Keratinocyte (primary cell): Measurements from ENCODE around the gene GPNMB. TPM values are rescaled to one million over a fixed set of nuclear protein-coding genes. Genes with fewer than 3 reads are reported as not detected.

ENCODE experiments used
- DNase-seq: peaks from one replicate; pipeline ENCODE4 v3.0.0-alpha.2; 2011; ENCODE audit warnings: low read depth, missing footprints, low spot score
- FAIRE-seq: peaks from 2 replicates; lab custom pipeline; 2011; peaks lifted over from hg19 to GRCh38; lab: Jason Lieb, UNC
- H2AFZ ChIP-seq: 2 replicates; pipeline ENCODE4 v1.6.0; 2012; ENCODE audit warnings: low read length, control low read depth, inconsistent platforms; ENCODE audit not compliant: control insufficient read depth
- H3K27ac ChIP-seq: 2 replicates; pipeline ENCODE4 v1.5.1; 2011; ENCODE audit warnings: low read length; ENCODE audit not compliant: control insufficient read depth, insufficient read depth
- H3K27me3 ChIP-seq: 3 replicates; pipeline ENCODE4 v1.6.0; 2011; ENCODE audit warnings: low read length; ENCODE audit not compliant: control insufficient read depth, insufficient read depth; ENCODE audit errors: extremely low read depth
- H3K36me3 ChIP-seq, 2 experiments: 2 replicates in 1 of 2; 3 replicates in 1 of 2; pipeline ENCODE4 v1.5.1; 2011; ENCODE audit warnings: low read length in 2 of 2, mild to moderate bottlenecking in 1 of 2; ENCODE audit not compliant: control insufficient read depth in 2 of 2, insufficient read depth in 2 of 2; ENCODE audit errors: extremely low read depth in 1 of 2
- H3K4me1 ChIP-seq: 3 replicates; pipeline ENCODE4 v1.5.1; 2011; ENCODE audit warnings: low read length; ENCODE audit not compliant: control insufficient read depth, insufficient read depth; ENCODE audit errors: extremely low read depth
- H3K4me2 ChIP-seq: 3 replicates; pipeline ENCODE4 v1.6.0; 2011; ENCODE audit warnings: low read depth, low read length; ENCODE audit not compliant: control insufficient read depth, insufficient read depth; ENCODE audit errors: extremely low read depth
- H3K4me3 ChIP-seq, 3 experiments: fragments of 200-600 bp in 1 of 3; sonication (generic) in 1 of 3; 2 replicates in 2 of 3; 3 replicates in 1 of 3; pipeline ENCODE4 v1.5.1; 2011 to 2016; ENCODE audit warnings: low read length in 3 of 3, mild to moderate bottlenecking in 3 of 3, control low read depth in 2 of 3, inconsistent platforms in 1 of 3, low read depth in 1 of 3, mixed read lengths in 1 of 3, mixed run types in 1 of 3, moderate library complexity in 1 of 3; ENCODE audit not compliant: control insufficient read depth in 2 of 3, insufficient read depth in 2 of 3; ENCODE audit errors: extremely low read depth in 1 of 3
- H3K79me2 ChIP-seq: 2 replicates; pipeline ENCODE4 v1.6.0; 2012; ENCODE audit warnings: low read length; ENCODE audit not compliant: control insufficient read depth, insufficient read depth
- H3K9ac ChIP-seq: 3 replicates; pipeline ENCODE4 v1.6.0; 2011; ENCODE audit warnings: low read length; ENCODE audit not compliant: control insufficient read depth, insufficient read depth; ENCODE audit errors: extremely low read depth
- H3K9me1 ChIP-seq: 3 replicates; pipeline ENCODE4 v1.6.0; 2011; ENCODE audit warnings: low read length; ENCODE audit not compliant: control insufficient read depth, insufficient read depth; ENCODE audit errors: extremely low read depth
- H3K9me3 ChIP-seq: 2 replicates; pipeline ENCODE4 v1.5.1; 2012; ENCODE audit warnings: low read depth, low read length; ENCODE audit not compliant: control insufficient read depth
- H4K20me1 ChIP-seq: 3 replicates; pipeline ENCODE4 v1.6.0; 2011; ENCODE audit warnings: low read length; ENCODE audit not compliant: control insufficient read depth, insufficient read depth; ENCODE audit errors: extremely low read depth
- CTCF ChIP-seq, 3 experiments: IDR thresholded peaks in 1 of 3; conservative IDR thresholded peaks in 1 of 3; optimal IDR thresholded peaks in 1 of 3; 2 replicates in 2 of 3; 3 replicates in 1 of 3; pipeline versions ENCODE3 to v1.5.1; 2011; ENCODE audit warnings: low read length in 3 of 3, mild to moderate bottlenecking in 3 of 3, moderate library complexity in 2 of 3, control low read depth in 1 of 3, inconsistent platforms in 1 of 3; ENCODE audit not compliant: insufficient read depth in 2 of 3; ENCODE audit errors: extremely low read depth in 1 of 3
- EZH2 ChIP-seq: IDR thresholded peaks from one replicate; pipeline ENCODE4 v1.6.1; 2012; ENCODE audit warnings: inconsistent platforms, mild to moderate bottlenecking, low read length, moderate library complexity
- dilution Hi-C: fragments of 300-500 bp; cut with MboI; formaldehyde crosslinking; loops from one replicate; pipeline ENCODE4 v1.7.0; 2020; ENCODE audit warnings: low sequenced_read_pairs; ENCODE audit not compliant: extremely low pct_ligation_motif_present
- polyA plus RNA-seq, 5 experiments: library from polyadenylated mRNA; depleted of rRNA in 3 of 5; stranded (reverse) in 3 of 5; stranded (forward) in 1 of 5; unstranded in 1 of 5; fragments of >200 nt; gene quantifications; 1 replicate in 1 of 5; 2 replicates in 3 of 5; 3 replicates in 1 of 5; pipeline versions ENCODE4 v1.2.1 to v1.2.3, GENCODE V29; 2011 to 2012; ENCODE audit warnings: missing spikeins in 2 of 5, low read depth in 1 of 5, low replicate concordance in 1 of 5

The GPNMB gene
- polyA plus RNA-seq, 1 donor (not counting 4 experiments of a cell fraction or from before 2014, with no cell fraction given): 142 TPM

- H3K27ac ChIP-seq: no peak overlapping the region
- dilution Hi-C loops: no loop called here
- no peaks in the 10 kb centered on the region for H4K20me1 ChIP-seq
- DNase-seq: no peak
- H2AFZ ChIP-seq: no peak overlapping the region
- no peaks in the 10 kb centered on the region for H3K9me1 ChIP-seq
- no peaks in the 10 kb centered on the region for H3K27me3 ChIP-seq
- H3K9ac ChIP-seq: no peak overlapping the region
- H3K4me1 ChIP-seq: peaks cover 4% of the 10 kb centered on the region
- no peak for FAIRE-seq
- peaks cover 0 to 3% of the 10 kb centered on the region in 2 experiments for H3K36me3 ChIP-seq
- TF ChIP-seq CTCF (optimal IDR thresholded peaks at IDR 0.05 in 1 of 3, IDR thresholded peaks at IDR 0.05 in 1 of 3, conservative IDR thresholded peaks at IDR 0.05 in 1 of 3; ENCODE audit: extremely low read depth in 1 of 3, insufficient read depth in 2 of 3, low read length in 3 of 3) (no peak), EZH2 (no peak)
- no peaks in the 10 kb centered on the region for H3K79me2 ChIP-seq
- H3K4me2 ChIP-seq: no peak overlapping the region
- H3K9me3 ChIP-seq: no peaks in the 10 kb centered on the region
- no peak overlapping the region for H3K4me3 ChIP-seq
Measured at GRCh38 chr7:23276376-23276775, 29.8 kb downstream of the GPNMB start.

GRCh38 chr7:23276947-23277346 is 30.4 kb downstream of the GPNMB start:
- TF ChIP-seq CTCF (optimal IDR thresholded peaks at IDR 0.05 in 1 of 3, IDR thresholded peaks at IDR 0.05 in 1 of 3, conservative IDR thresholded peaks at IDR 0.05 in 1 of 3; ENCODE audit: extremely low read depth in 1 of 3, insufficient read depth in 2 of 3, low read length in 3 of 3) (no peak), EZH2 (no peak)
- peaks cover 0 to 2% of the 10 kb centered on the region in 2 experiments for H3K36me3 ChIP-seq
- peaks cover 4% of the 10 kb centered on the region for H3K4me1 ChIP-seq
- H3K9me1 ChIP-seq: no peaks in the 10 kb centered on the region
- no peaks in the 10 kb centered on the region for H4K20me1 ChIP-seq
- H3K27ac ChIP-seq: no peak overlapping the region
- H3K9me3 ChIP-seq: no peaks in the 10 kb centered on the region
- H3K27me3 ChIP-seq: no peaks in the 10 kb centered on the region
- DNase-seq (no peak), FAIRE-seq (no peak)
- H3K4me2 ChIP-seq: no peak overlapping the region
- H3K79me2 ChIP-seq: no peaks in the 10 kb centered on the region
- dilution Hi-C loops: no loop called here
- H3K4me3 ChIP-seq: no peak overlapping the region
- no peak overlapping the region for H3K9ac ChIP-seq
- no peak overlapping the region for H2AFZ ChIP-seq
